Small intestine (tissue), 7 donors: Measurements from ENCODE around the gene AFAP1. TPM values are rescaled to one million over a fixed set of nuclear protein-coding genes. Genes with fewer than 3 reads are reported as not detected.

Source experiments
- DNase-seq, 2 donors: peaks; one replicate each; pipeline versions ENCODE4 v3.0.0 to v3.0.0-alpha.2; 2013
- FAIRE-seq: peaks from 2 replicates; lab custom pipeline; 2012; peaks lifted over from hg19 to GRCh38; lab: Jason Lieb, UNC
- H3K27ac ChIP-seq, 3 donors: one replicate each; pipeline ENCODE4 v1.5.1; 2013; ENCODE audit warnings: low read length in 2 of 3, mild to moderate bottlenecking in 2 of 3, control low read depth in 1 of 3, inconsistent platforms in 1 of 3, low read depth in 1 of 3, moderate library complexity in 1 of 3
- H3K27me3 ChIP-seq, 3 donors: one replicate each; pipeline ENCODE4 v1.6.1; 2013; ENCODE audit warnings: low read length in 3 of 3, inconsistent platforms in 1 of 3; ENCODE audit not compliant: control insufficient read depth in 3 of 3, insufficient read depth in 3 of 3
- H3K36me3 ChIP-seq, 3 donors: one replicate each; pipeline ENCODE4 v1.6.1; 2013; ENCODE audit warnings: low read length in 3 of 3, inconsistent platforms in 1 of 3, low read depth in 1 of 3, mild to moderate bottlenecking in 1 of 3, moderate library complexity in 1 of 3; ENCODE audit not compliant: control insufficient read depth in 3 of 3, insufficient read depth in 2 of 3
- H3K4me1 ChIP-seq, 3 donors: one replicate each; pipeline ENCODE4 v1.6.1; 2013; ENCODE audit warnings: low read length in 2 of 3, inconsistent platforms in 1 of 3, low read depth in 1 of 3, mild to moderate bottlenecking in 1 of 3, moderate library complexity in 1 of 3; ENCODE audit not compliant: control insufficient read depth in 3 of 3, insufficient read depth in 2 of 3
- H3K4me3 ChIP-seq, 3 donors: one replicate each; pipeline ENCODE4 v1.5.1; 2013; ENCODE audit warnings: low read length in 3 of 3, control low read depth in 1 of 3, inconsistent platforms in 1 of 3, low read depth in 1 of 3, mild to moderate bottlenecking in 1 of 3, moderate library complexity in 1 of 3
- H3K9me3 ChIP-seq, 2 donors: one replicate each; pipeline ENCODE4 v1.6.1; 2013; ENCODE audit warnings: low read depth in 1 of 2, low read length in 1 of 2; ENCODE audit not compliant: control insufficient read depth in 2 of 2, insufficient read depth in 1 of 2
- WGBS, 3 donors: extraction: QIAGEN DNeasy Blood & Tissue Kit; methylation state at CpG; one replicate each; pipeline ENCODE4 v1.1.7; 2013; 5-methylcytosine and 5-hydroxymethylcytosine counted together
- polyA plus RNA-seq, 4 donors: library from polyadenylated mRNA; stranded (reverse) in 3 of 4; unstranded in 1 of 4; fragments of 200-250 nt in 3 of 4; fragments of 120-200 nt in 1 of 4; gene quantifications; one replicate each; pipeline versions ENCODE4 v1.2.1 to v1.2.3, GENCODE V29; 2013
- donor health status: healthy with polysubstance abuse.
- donor health status: control.
- donor health status: control.
- donor health status: Bipolar disorder and iron deficiency.
- donor health status: healthy.

AFAP1 gene
- polyA plus RNA-seq, 4 donors: 2.2 to 14.0 (median 6.7) TPM

DNA sequence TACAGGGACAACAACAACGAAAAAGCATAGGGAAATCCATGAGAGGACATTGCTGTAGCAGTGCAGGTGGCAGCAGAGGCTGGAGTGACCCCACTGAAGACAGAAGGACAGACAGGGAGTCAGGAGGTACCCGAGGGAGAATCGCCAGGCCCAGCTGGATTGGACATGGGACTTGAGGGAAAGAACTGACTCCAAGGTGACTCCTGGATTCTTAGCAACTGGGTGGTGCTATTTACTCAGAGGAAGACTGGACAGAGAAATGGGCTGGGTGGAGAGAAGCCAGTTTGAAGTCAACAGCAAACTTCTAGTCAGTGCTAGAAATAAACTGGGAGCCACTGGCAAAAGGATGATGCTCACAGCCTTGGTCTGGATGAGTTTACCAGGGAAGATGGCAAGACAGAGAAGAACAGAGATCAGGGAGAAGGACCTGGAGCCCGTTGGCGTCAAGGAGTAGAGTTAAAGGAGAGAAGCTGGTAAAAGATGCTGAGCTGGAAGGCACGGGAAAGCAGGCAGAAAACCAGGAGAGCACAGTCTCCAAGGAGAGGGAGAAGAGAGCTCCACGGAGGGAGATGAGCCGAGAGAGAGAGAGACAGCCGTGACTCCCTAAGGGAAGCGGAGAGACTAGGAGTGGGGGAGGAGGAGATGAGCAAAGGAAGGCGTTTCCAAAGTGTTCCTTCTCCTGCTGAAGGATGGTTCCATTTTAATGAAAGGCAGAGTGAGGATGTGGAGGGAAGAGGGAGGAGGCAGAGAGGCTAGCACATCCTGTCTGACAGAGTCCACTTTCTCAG lies 119.4 kb downstream of the AFAP1 start:
- Histone ChIP-seq H3K9me3 (no peaks in the 10 kb centered on the region), H3K4me1 (peaks cover 0 to 37% (median 3%) of the 10 kb centered on the region in 3 donors), H3K27ac (no peak overlapping the region), H3K27me3 (no peaks in the 10 kb centered on the region), H3K4me3 (no peak overlapping the region), H3K36me3 (peaks cover 0 to 45% (median 0%) of the 10 kb centered on the region in 3 donors)
- DNase-seq (no peak), FAIRE-seq (no peak)
- WGBS, 3 donors: 80 to 90% (median 89%) methylated on average over 11 of the region's 11 CpGs

- WGBS, 3 donors: 91 to 93% (median 91%) methylated on average over 9 of the region's 9 CpGs
- no peaks in the 10 kb centered on the region for H3K27me3 ChIP-seq
- no peak overlapping the region for H3K4me3 ChIP-seq
- DNase-seq (no peak), FAIRE-seq (no peak)
- no peaks in the 10 kb centered on the region for H3K9me3 ChIP-seq
- H3K4me1 ChIP-seq: peaks cover 0 to 33% (median 3%) of the 10 kb centered on the region in 3 donors
- no peak overlapping the region for H3K27ac ChIP-seq
- H3K36me3 ChIP-seq: peaks cover 0 to 52% (median 4%) of the 10 kb centered on the region in 3 donors
Measured at GRCh38 chr4:7819446-7819845, 120.2 kb downstream of the AFAP1 start.

- DNase-seq: peak; percentile 37 to 64
- WGBS, 3 donors: 60 to 66% (median 61%) methylated on average over 5 of the region's 5 CpGs
- Histone ChIP-seq H3K27ac (peak overlapping the region in 2 of 3 donors; percentile 10 to 41), H3K9me3 (no peaks in the 10 kb centered on the region), H3K27me3 (no peaks in the 10 kb centered on the region), H3K4me3 (no peak overlapping the region), H3K36me3 (peaks cover 0 to 57% (median 4%) of the 10 kb centered on the region in 3 donors), H3K4me1 (peaks cover 0 to 23% (median 0%) of the 10 kb centered on the region in 3 donors)
- no peak for FAIRE-seq
Measured at GRCh38 chr4:7818399-7818911, 121.2 kb downstream of the AFAP1 start.

DNA sequence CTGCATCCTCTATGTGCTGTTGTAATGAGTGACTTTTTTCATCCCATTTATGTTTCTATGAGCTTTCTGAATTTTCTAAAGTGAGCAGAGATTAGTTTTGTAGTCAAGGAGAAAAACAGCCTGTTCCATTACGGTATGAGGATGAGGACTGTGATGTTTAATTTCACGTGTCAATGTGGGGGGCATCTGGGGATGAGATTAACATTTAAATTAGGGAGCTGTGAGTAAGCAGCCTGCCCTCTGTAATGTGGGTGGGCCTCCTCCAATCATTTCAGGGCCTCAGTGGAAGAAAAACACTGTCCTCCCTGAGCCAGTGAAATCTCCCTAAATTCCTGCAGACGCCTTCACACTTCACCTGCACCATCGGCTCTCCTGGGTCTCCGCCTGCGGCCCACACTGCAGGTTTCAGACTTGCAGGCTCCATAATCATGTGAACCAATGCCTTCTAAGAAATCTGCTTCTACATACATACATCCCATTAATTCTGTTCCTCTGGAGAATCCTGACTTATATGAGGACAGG lies 121.7 kb downstream of the AFAP1 start:
- Histone ChIP-seq H3K36me3 (peaks cover 0 to 57% (median 4%) of the 10 kb centered on the region in 3 donors), H3K4me3 (no peak overlapping the region), H3K27me3 (no peaks in the 10 kb centered on the region), H3K9me3 (no peaks in the 10 kb centered on the region), H3K4me1 (peaks cover 0 to 18% (median 0%) of the 10 kb centered on the region in 3 donors), H3K27ac (peak overlapping the region in 2 of 3 donors; percentile 10 to 41)
- 79 to 93% (median 90%) methylated on average over 6 of the region's 6 CpGs for WGBS, 3 donors
- DNase-seq (no peak), FAIRE-seq (no peak)

- no peak overlapping the region for H3K4me3 ChIP-seq
- H3K36me3 ChIP-seq: peaks cover 0 to 64% (median 4%) of the 10 kb centered on the region in 3 donors
- no peaks in the 10 kb centered on the region for H3K9me3 ChIP-seq
- no peaks in the 10 kb centered on the region for H3K27me3 ChIP-seq
- DNase-seq: no peak
- 77 to 84% (median 83%) methylated on average over 7 of the region's 7 CpGs for WGBS, 3 donors
- H3K27ac ChIP-seq: peak overlapping the region in 1 of 3 donors; percentile 17
- peaks cover 0 to 23% (median 0%) of the 10 kb centered on the region in 3 donors for H3K4me1 ChIP-seq
- no peak for FAIRE-seq
Measured at GRCh38 chr4:7816771-7817170, 122.9 kb downstream of the AFAP1 start.

DNA sequence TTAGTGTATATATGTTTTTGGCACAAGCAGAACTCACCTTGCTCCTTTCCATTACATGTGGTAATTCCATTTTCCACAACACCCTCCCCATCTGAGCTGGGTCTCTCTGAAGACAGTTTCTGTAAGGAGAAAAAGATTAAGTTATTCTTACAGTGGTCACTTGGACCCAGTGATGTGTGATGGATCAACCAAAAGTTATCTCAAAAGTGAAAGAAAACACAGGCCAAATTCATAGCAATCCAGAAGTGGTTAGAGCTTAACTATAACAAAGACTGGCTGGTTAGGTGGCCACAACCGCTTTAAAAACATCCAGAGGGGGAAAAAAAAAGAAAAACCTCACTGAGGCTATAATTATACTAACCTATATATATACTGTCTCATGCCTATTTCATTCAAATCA lies 123.7 kb downstream of the AFAP1 start:
- 68 to 91% (median 88%) methylated on average over 1 of the region's 1 CpG for WGBS, 3 donors
- H3K27me3 ChIP-seq: no peaks in the 10 kb centered on the region
- H3K27ac ChIP-seq: no peak overlapping the region
- peaks cover 0 to 29% (median 0%) of the 10 kb centered on the region in 3 donors for H3K4me1 ChIP-seq
- DNase-seq: no peak
- H3K4me3 ChIP-seq: no peak overlapping the region
- no peak for FAIRE-seq
- H3K36me3 ChIP-seq: peaks cover 0 to 67% (median 4%) of the 10 kb centered on the region in 3 donors
- H3K9me3 ChIP-seq: no peaks in the 10 kb centered on the region

GRCh38 chr4:7815562-7815961 lies 124.1 kb downstream of the AFAP1 start:
- Histone ChIP-seq H3K27me3 (no peaks in the 10 kb centered on the region), H3K4me1 (peaks cover 0 to 33% (median 0%) of the 10 kb centered on the region in 3 donors), H3K27ac (no peak overlapping the region), H3K4me3 (no peak overlapping the region), H3K36me3 (peaks cover 0 to 70% (median 4%) of the 10 kb centered on the region in 3 donors), H3K9me3 (no peaks in the 10 kb centered on the region)
- 86 to 94% (median 88%) methylated on average over 6 of the region's 6 CpGs for WGBS, 3 donors
- FAIRE-seq (no peak), DNase-seq (no peak)

GRCh38 chr4:7814451-7814850 lies 125.2 kb downstream of the AFAP1 start:
- Histone ChIP-seq H3K27me3 (no peaks in the 10 kb centered on the region), H3K4me1 (peaks cover 0 to 33% (median 0%) of the 10 kb centered on the region in 3 donors), H3K9me3 (no peaks in the 10 kb centered on the region), H3K4me3 (no peak overlapping the region), H3K27ac (no peak overlapping the region), H3K36me3 (peaks cover 0 to 68% (median 4%) of the 10 kb centered on the region in 3 donors)
- no peak for DNase-seq
- FAIRE-seq: no peak
- WGBS, 3 donors: 93 to 94% (median 93%) methylated on average over 14 to 15 of the region's 15 CpGs
